IMR-90 (cell line): ENCODE results near the gene PCBD1. TPM values are rescaled to one million over a fixed set of nuclear protein-coding genes. Genes with fewer than 3 reads are reported as not detected.

Experiments
- ATAC-seq: fragments of 200-7000 bp; cut with Tn5 transposase; 2 replicates; pipeline ENCODE4 v1.9.1; 2020; ENCODE audit warnings: low read depth, mild to moderate bottlenecking, moderate library complexity
- BruUV-seq: library from RNA; stranded (reverse); fragments of 400-500 nt; replicated peaks from 2 replicates; lab custom pipeline; 2021; lab: Mats Ljungman, UMichigan
- CTCF ChIA-PET: fragments of 300-600 bp; formaldehyde crosslinking; extraction: SDS; loops from one replicate; lab custom pipeline; 2021; ENCODE audit warnings: antibody characterized with exemption; lab: Yijun Ruan, JAX
- POLR2A ChIA-PET: fragments of 300-600 bp; sonication (Branson Sonifier 250); formaldehyde crosslinking; loops from one replicate; lab custom pipeline; 2022; ENCODE audit warnings: antibody characterized with exemption; ENCODE audit not compliant: unreplicated experiment; lab: Charles Lee
- DNase-seq: peaks from one replicate; pipeline ENCODE4 v3.0.0; 2013
- H2AFZ ChIP-seq: replicated peaks from 2 replicates; pipeline ENCODE3; 2013; ENCODE audit warnings: low read length, mild to moderate bottlenecking; ENCODE audit not compliant: poor library complexity
- H2AK5ac ChIP-seq: 2 replicates; pipeline ENCODE4 v1.6.1; 2013; ENCODE audit warnings: low read depth, low read length, inconsistent platforms
- H2AK9ac ChIP-seq: replicated peaks from 2 replicates; pipeline ENCODE3; 2013; ENCODE audit warnings: mild to moderate bottlenecking, low read depth, low read length, moderate library complexity; ENCODE audit not compliant: poor library complexity
- H2BK120ac ChIP-seq: 2 replicates; pipeline ENCODE4 v1.6.1; 2013; ENCODE audit warnings: low read depth, low read length, inconsistent platforms
- H2BK15ac ChIP-seq: 3 replicates; pipeline ENCODE4 v1.6.1; 2013; ENCODE audit warnings: low read depth, low read length, inconsistent platforms
- H2BK20ac ChIP-seq: 2 replicates; pipeline ENCODE4 v1.6.1; 2013; ENCODE audit warnings: low read depth, mild to moderate bottlenecking, inconsistent platforms, low read length, moderate library complexity
- H2BK5ac ChIP-seq: 2 replicates; pipeline ENCODE4 v1.6.1; 2013; ENCODE audit warnings: mild to moderate bottlenecking, low read depth, low read length, inconsistent platforms; ENCODE audit not compliant: poor library complexity, severe bottlenecking
- H3K14ac ChIP-seq: replicated peaks from 2 replicates; pipeline ENCODE4 v1.6.1; 2013; ENCODE audit warnings: low read depth, low read length, inconsistent platforms
- H3K18ac ChIP-seq: 2 replicates; pipeline ENCODE4 v1.6.1; 2013; ENCODE audit warnings: low read depth, low read length, control low read depth
- H3K23ac ChIP-seq: 2 replicates; pipeline ENCODE4 v1.6.1; 2013; ENCODE audit warnings: low read depth, low read length, inconsistent platforms
- H3K27ac ChIP-seq: 2 replicates; pipeline ENCODE4 v1.5.1; 2013; ENCODE audit warnings: mild to moderate bottlenecking, control low read depth, low read length; ENCODE audit not compliant: insufficient read depth
- H3K27me3 ChIP-seq: 2 replicates; pipeline ENCODE4 v1.6.1; 2013; ENCODE audit warnings: low read length; ENCODE audit not compliant: control insufficient read depth, insufficient read depth
- H3K36me3 ChIP-seq: 2 replicates; pipeline ENCODE4 v1.6.1; 2013; ENCODE audit warnings: low read length, mixed read lengths; ENCODE audit not compliant: control insufficient read depth, insufficient read depth
- H3K4ac ChIP-seq: 2 replicates; pipeline ENCODE4 v1.6.1; 2013; ENCODE audit warnings: low read depth, low read length, inconsistent platforms
- H3K4me1 ChIP-seq: 2 replicates; pipeline ENCODE4 v1.6.1; 2013; ENCODE audit warnings: low read length, mixed read lengths; ENCODE audit not compliant: control insufficient read depth, insufficient read depth
- H3K4me2 ChIP-seq: 2 replicates; pipeline ENCODE4 v1.6.1; 2013; ENCODE audit warnings: low read depth, mild to moderate bottlenecking, control low read depth, low read length, moderate library complexity
- H3K4me3 ChIP-seq: 2 replicates; pipeline ENCODE4 v1.5.1; 2013; ENCODE audit warnings: low read depth, mild to moderate bottlenecking, control low read depth, low read length, moderate library complexity; ENCODE audit not compliant: insufficient read depth
- H3K56ac ChIP-seq: 2 replicates; pipeline ENCODE4 v1.6.1; 2013; ENCODE audit warnings: low read length, inconsistent platforms; ENCODE audit not compliant: insufficient read depth; ENCODE audit errors: extremely low read depth
- H3K79me1 ChIP-seq, 2 experiments: 2 replicates each; pipeline ENCODE4 v1.6.1; 2013; ENCODE audit warnings: low read length in 2 of 2, inconsistent platforms in 1 of 2, low read depth in 1 of 2
- H3K9ac ChIP-seq: 2 replicates; pipeline ENCODE4 v1.6.1; 2013; ENCODE audit warnings: low read depth, low read length, control low read depth
- H3K9me1 ChIP-seq: 2 replicates; pipeline ENCODE4 v1.6.1; 2013; ENCODE audit warnings: low read length, inconsistent platforms; ENCODE audit not compliant: insufficient read depth
- H3K9me3 ChIP-seq: 2 replicates; pipeline ENCODE4 v1.6.1; 2013; ENCODE audit warnings: low read length; ENCODE audit not compliant: control insufficient read depth, insufficient read depth
- H4K20me1 ChIP-seq: 2 replicates; pipeline ENCODE4 v1.6.1; 2013; ENCODE audit warnings: low read length, inconsistent platforms; ENCODE audit not compliant: insufficient read depth
- H4K5ac ChIP-seq: 2 replicates; pipeline ENCODE4 v1.6.1; 2013; ENCODE audit warnings: mild to moderate bottlenecking, low read depth, low read length, control low read depth
- H4K8ac ChIP-seq, 2 experiments: 2 replicates each; pipeline ENCODE4 v1.6.1; 2013; ENCODE audit warnings: low read depth in 2 of 2, low read length in 2 of 2, control low read depth in 1 of 2, inconsistent platforms in 1 of 2
- H4K91ac ChIP-seq: 2 replicates; pipeline ENCODE4 v1.6.1; 2013; ENCODE audit warnings: low read depth, low read length, inconsistent platforms; ENCODE audit not compliant: insufficient read depth
- BHLHE40 ChIP-seq: fragments of 150-350 bp; IDR thresholded peaks from 2 replicates; pipeline ENCODE4 v1.6.1; 2016; ENCODE audit warnings: mild to moderate bottlenecking, low read depth, low read length
- CEBPB ChIP-seq: IDR thresholded peaks from 2 replicates; pipeline ENCODE4 v1.6.1; 2012; ENCODE audit warnings: low read depth, low read length, improper control_type of control experiment
- CHD1 ChIP-seq: IDR thresholded peaks from 2 replicates; pipeline ENCODE4 v1.6.1; 2012; ENCODE audit warnings: low read depth, low read length, improper control_type of control experiment
- CTCF ChIP-seq: conservative IDR thresholded peaks from 2 replicates; pipeline ENCODE4 v1.5.1; 2012; ENCODE audit warnings: mild to moderate bottlenecking, low read depth, low read length, improper control_type of control experiment
- NFE2L2 ChIP-seq: fragments of 150-350 bp; IDR thresholded peaks from 2 replicates; pipeline ENCODE4 v1.6.1; 2016; ENCODE audit warnings: low read depth, mild to moderate bottlenecking, low read length
- RCOR1 ChIP-seq: IDR thresholded peaks from 2 replicates; pipeline ENCODE4 v1.6.1; 2012; ENCODE audit warnings: mild to moderate bottlenecking, low read length, improper control_type of control experiment; ENCODE audit not compliant: insufficient replicate concordance
- RFX5 ChIP-seq: IDR thresholded peaks from 2 replicates; pipeline ENCODE4 v1.8.0; 2012; ENCODE audit warnings: low read depth, mild to moderate bottlenecking, low read length, moderate library complexity
- USF2 ChIP-seq: fragments of 150-350 bp; IDR thresholded peaks from 2 replicates; pipeline ENCODE4 v1.6.1; 2017; ENCODE audit warnings: mild to moderate bottlenecking, antibody characterized with exemption, low read length, low read depth
- WGBS, 2 experiments: methylation state at CpG; one replicate each; pipeline versions ENCODE4 v1.1.5 to v1.1.7; 2013; ENCODE audit warnings: missing lambda C conversion rate in 2 of 2; ENCODE audit not compliant: insufficient read length in 1 of 2; ENCODE audit errors: extremely low coverage in 2 of 2; 5-methylcytosine and 5-hydroxymethylcytosine counted together
- dilution Hi-C: fragments of 300-500 bp; cut with HindIII; formaldehyde crosslinking; loops from one replicate; pipeline ENCODE4 v1.14.3; 2018; ENCODE audit warnings: low sequenced_read_pairs; ENCODE audit not compliant: unreplicated experiment
- in situ Hi-C: fragments of 300-500 bp; cut with MboI; formaldehyde crosslinking; loops from 3 replicates; pipeline ENCODE4 v1.14.3; 2019; ENCODE audit warnings: low sequenced_read_pairs, inconsistent platforms, mixed read lengths
- intact Hi-C: fragments of 100-400 bp; cut with micrococcal nuclease; formaldehyde crosslinking; loops from 2 replicates; pipeline ENCODE4 v1.10.0; 2022
- polyA plus RNA-seq, 3 experiments: library from polyadenylated mRNA; depleted of rRNA; stranded (reverse); fragments of >200 nt; gene quantifications; 2 replicates each; pipeline ENCODE4 v1.2.3, GENCODE V29; 2012; ENCODE audit warnings: low replicate concordance in 1 of 3
- total RNA-seq: library from RNA; depleted of rRNA; stranded (reverse); fragments of >200 nt; gene quantifications from 2 replicates; pipeline ENCODE4 v1.2.3, GENCODE V29; 2012

PCBD1 gene
- total and polyA plus RNA-seq, 2 of the 4 experiments (the other 2 are of a cell fraction): 15.8 to 31.6 TPM

GRCh38 chr10:70834021-70834420 is 54.3 kb downstream of the PCBD1 start:
- POLR2A ChIA-PET: no interaction called here
- TF ChIP-seq RCOR1: no peak
- TF ChIP-seq CHD1: no peak
- TF ChIP-seq USF2: no peak
- TF ChIP-seq CEBPB: no peak
- TF ChIP-seq RFX5: no peak
- no peak for TF ChIP-seq BHLHE40
- no peak for TF ChIP-seq NFE2L2
- TF ChIP-seq CTCF: no peak
- Histone ChIP-seq H3K9me3 (peaks cover 3% of the 10 kb centered on the region), H2BK120ac (peak overlapping the region; percentile 55), H4K8ac (peak overlapping the region; percentile 21 to 48), H3K27ac (no peak overlapping the region), H3K23ac (peak overlapping the region; percentile 48; the same call in 1 of the 2 replicates), H4K5ac (peak overlapping the region; percentile 34; the same call in 1 of the 2 replicates), H2AK5ac (no peak overlapping the region; the same call in 1 of the 2 replicates), H3K4me2 (peak overlapping the region; percentile 31), H2AFZ (no peak overlapping the region), H2BK20ac (peak overlapping the region; percentile 62; the same call in 1 of the 2 replicates), H4K20me1 (peaks cover 3% of the 10 kb centered on the region; the same call in 1 of the 2 replicates), H2BK5ac (peak overlapping the region; percentile 79), H3K14ac (peak overlapping the region; percentile 38; the same call in 1 of the 2 replicates), H3K4me1 (peaks cover 25% of the 10 kb centered on the region), H2AK9ac (no peak overlapping the region), H3K27me3 (no peaks in the 10 kb centered on the region), H3K4me3 (no peak overlapping the region), H2BK15ac (peak overlapping the region; percentile 44; the same call in 1 of the 3 replicates), H3K56ac (no peak overlapping the region; the same call in 1 of the 2 replicates), H3K4ac (peak overlapping the region; percentile 74), H3K79me1 (peaks cover 43 to 64% of the 10 kb centered on the region in 2 experiments), H4K91ac (peak overlapping the region; percentile 38; the same call in 1 of the 2 replicates), H3K9ac (no peak overlapping the region), H3K18ac (peak overlapping the region; percentile 76; the same call in 1 of the 2 replicates), H3K36me3 (peaks cover 2% of the 10 kb centered on the region; the same call in 1 of the 2 replicates), H3K9me1 (peaks cover 9% of the 10 kb centered on the region; the same call in 1 of the 2 replicates)
- CTCF ChIA-PET: interaction anchor here (0.9 kb wide), 1 partner anchor 18 kb away, joined by 3 read pairs; the partner anchor contains the start of gene SGPL1
- BruUV-seq: no TSS peak
- intact Hi-C loops: no loop called here
- dilution Hi-C loops: no loop called here
- DNase-seq (no peak), ATAC-seq (no peak)
- 26% methylated on average over 3 of the region's 5 CpGs; no CpG with 5 or more reads in 1 of the 2 experiments for WGBS, 2 experiments
- in situ Hi-C loops: no loop called here
